Pancreas (tissue), 10 donors: ENCODE measurements around the gene MAPK14. TPM values are rescaled to one million over a fixed set of nuclear protein-coding genes. Genes with fewer than 3 reads are reported as not detected.

Experiments used
- ATAC-seq, 4 donors: fragments of 200-7000 bp; cut with Tn5 transposase; one replicate each; pipeline versions ENCODE4 v1.8.0 to v1.9.1; 2020; ENCODE audit warnings: mild to moderate bottlenecking in 4 of 4, moderate library complexity in 4 of 4
- DNase-seq, 6 donors: peaks; one replicate each; pipeline ENCODE4 v3.0.0-alpha.2; 2020
- FAIRE-seq: peaks from 2 replicates; lab custom pipeline; 2012; peaks lifted over from hg19 to GRCh38; lab: Jason Lieb, UNC
- H3K27ac ChIP-seq, 4 donors: fragments of 200-600 bp; sonication (generic); 1 replicate in 3 of 4; 2 replicates in 1 of 4; pipeline versions ENCODE4 v1.5.0 to v1.8.0; 2020
- H3K27me3 ChIP-seq, 4 donors: fragments of 200-600 bp; one replicate each; pipeline ENCODE4 v1.8.0; 2021
- H3K36me3 ChIP-seq, 3 donors: fragments of 200-600 bp; sonication (generic) in 1 of 3; one replicate each; pipeline versions ENCODE4 v1.5.0 to v1.8.0; 2020 to 2021
- H3K4me1 ChIP-seq, 3 donors: fragments of 200-600 bp; one replicate each; pipeline ENCODE4 v1.8.0; 2021
- H3K4me3 ChIP-seq, 4 donors: fragments of 200-600 bp; sonication (generic) in 2 of 4; one replicate each; pipeline versions ENCODE4 v1.5.0 to v1.8.0; 2020 to 2021
- H3K9me3 ChIP-seq, 4 donors: fragments of 200-600 bp; one replicate each; pipeline ENCODE4 v1.8.0; 2021
- WGBS, 2 donors: extraction: QIAGEN DNeasy Blood & Tissue Kit; methylation state at CpG; one replicate each; pipeline ENCODE4 v1.1.7; 2013; 5-methylcytosine and 5-hydroxymethylcytosine counted together
- intact Hi-C, 3 donors: fragments of 100-400 bp; cut with DNase I; formaldehyde crosslinking; loops; one replicate each; pipeline versions ENCODE4 v1.11.1 to v1.14.2; 2022
- polyA plus RNA-seq, 2 donors: library from polyadenylated mRNA; stranded (reverse); fragments of 200-250 nt; gene quantifications; one replicate each; pipeline ENCODE4 v1.2.3, GENCODE V29; 2013
- total RNA-seq, 6 donors: library from RNA; stranded (reverse); fragmentation: NEBNext Ultra II Directional in 4 of 6; extraction: Animal tissue kit (Norgen Biotek cat#: 25700) in 4 of 6; gene quantifications; one replicate each; pipeline versions ENCODE4 v1.2.1 to v1.2.4, GENCODE V29; 2021 to 2023
- TF ChIP-seq, protein P1 (sequence below), 4 donors: fragments of 200-600 bp; sonication (generic) in 3 of 4; IDR thresholded peaks; one replicate each; pipeline versions ENCODE4 v1.5.0 to v1.8.0; 2021; ENCODE audit warnings: antibody characterized with exemption in 4 of 4
- donor health status: healthy with polysubstance abuse.
- donor health status: DM: no; HTN: no; CAD: no; lungs with moderate emphysema.
- donor health status: DM: no; HTN: no; CAD: no.
- donor health status: control.
- donor health status: control.
- donor health status: Bipolar disorder and iron deficiency.
- donor health status: DM: yes; HTN: yes; CAD: no.
- donor health status: DM: no; HTN: no; CAD: no.
- donor health status: DM: no; HTN: no; CAD: no.
- donor health status: DM: yes; HTN: yes; CAD: no.

The MAPK14 gene
- total and polyA plus RNA-seq, 8 donors: 6.8 to 29.9 (median 16.6) TPM

DNA sequence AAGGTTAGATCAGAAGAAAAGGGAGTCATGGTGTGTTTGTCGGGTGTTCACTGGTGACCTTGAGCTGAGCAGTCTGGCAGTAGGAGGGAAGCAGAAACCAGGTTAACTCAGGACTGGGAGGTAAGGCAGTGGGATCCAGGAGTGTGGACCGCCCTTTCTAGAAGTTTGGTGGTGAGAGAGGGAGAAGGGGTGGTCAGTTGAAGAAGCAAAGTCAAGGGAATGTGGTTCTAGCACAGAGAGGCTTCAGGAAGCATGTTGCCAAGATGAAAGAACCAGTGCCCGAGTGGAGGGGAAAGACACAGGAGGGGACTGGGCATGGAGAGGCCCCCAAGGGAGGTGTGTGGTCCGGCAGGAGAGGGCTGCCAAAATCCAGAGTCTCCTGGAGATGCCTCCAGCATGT lies 106.3 kb downstream of the MAPK14 start:
- TF ChIP-seq, protein P1, sequence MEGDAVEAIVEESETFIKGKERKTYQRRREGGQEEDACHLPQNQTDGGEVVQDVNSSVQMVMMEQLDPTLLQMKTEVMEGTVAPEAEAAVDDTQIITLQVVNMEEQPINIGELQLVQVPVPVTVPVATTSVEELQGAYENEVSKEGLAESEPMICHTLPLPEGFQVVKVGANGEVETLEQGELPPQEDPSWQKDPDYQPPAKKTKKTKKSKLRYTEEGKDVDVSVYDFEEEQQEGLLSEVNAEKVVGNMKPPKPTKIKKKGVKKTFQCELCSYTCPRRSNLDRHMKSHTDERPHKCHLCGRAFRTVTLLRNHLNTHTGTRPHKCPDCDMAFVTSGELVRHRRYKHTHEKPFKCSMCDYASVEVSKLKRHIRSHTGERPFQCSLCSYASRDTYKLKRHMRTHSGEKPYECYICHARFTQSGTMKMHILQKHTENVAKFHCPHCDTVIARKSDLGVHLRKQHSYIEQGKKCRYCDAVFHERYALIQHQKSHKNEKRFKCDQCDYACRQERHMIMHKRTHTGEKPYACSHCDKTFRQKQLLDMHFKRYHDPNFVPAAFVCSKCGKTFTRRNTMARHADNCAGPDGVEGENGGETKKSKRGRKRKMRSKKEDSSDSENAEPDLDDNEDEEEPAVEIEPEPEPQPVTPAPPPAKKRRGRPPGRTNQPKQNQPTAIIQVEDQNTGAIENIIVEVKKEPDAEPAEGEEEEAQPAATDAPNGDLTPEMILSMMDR (IDR thresholded peaks at IDR 0.05): no peak

DNA sequence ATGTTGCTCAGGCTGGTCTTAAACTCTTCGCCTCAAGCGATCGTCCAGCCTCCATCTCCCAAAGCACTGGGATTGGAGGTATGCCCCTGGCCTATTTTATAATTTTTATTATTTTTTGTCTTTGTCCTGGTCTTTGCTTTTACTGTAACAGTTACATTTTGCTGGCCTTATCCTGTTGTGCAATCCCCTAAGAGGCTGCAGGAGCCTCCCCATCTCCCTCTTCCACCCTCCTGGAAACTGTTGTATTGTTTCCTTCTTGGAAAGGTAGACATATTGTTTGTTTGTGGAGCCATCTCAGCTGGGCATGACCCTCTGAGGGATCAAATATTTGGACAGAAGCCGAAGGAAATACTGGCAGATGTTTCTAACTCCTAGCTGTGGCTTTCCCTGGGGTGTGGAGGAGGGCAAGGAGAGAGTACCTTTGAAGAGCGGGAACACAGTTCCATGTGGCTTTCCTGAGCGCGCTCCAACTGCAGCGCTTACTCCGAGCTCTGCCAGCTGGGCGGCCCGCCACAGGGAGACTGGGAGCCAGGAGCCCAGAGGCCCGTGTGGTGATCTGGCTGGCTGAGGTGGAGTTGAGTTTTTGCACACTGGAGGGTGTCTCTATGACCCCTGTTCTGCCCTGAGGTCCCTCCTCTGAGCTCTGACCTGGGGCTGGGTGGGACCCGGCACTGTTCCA lies 107.6 kb downstream of the MAPK14 start:
- H3K9me3 ChIP-seq: no peaks in the 10 kb centered on the region
- ATAC-seq (no peak), FAIRE-seq (no peak), DNase-seq (no peak)
- intact Hi-C loops: no loop called here
- H3K27ac ChIP-seq: no peak overlapping the region
- H3K4me3 ChIP-seq: no peak overlapping the region
- peaks cover 3 to 15% (median 12%) of the 10 kb centered on the region in 3 donors for H3K4me1 ChIP-seq
- H3K36me3 ChIP-seq: peaks cover 3 to 41% (median 14%) of the 10 kb centered on the region in 3 donors
- no peaks in the 10 kb centered on the region for H3K27me3 ChIP-seq
- WGBS, 2 donors: 83 to 89% methylated on average over 12 to 13 of the region's 13 CpGs
- TF ChIP-seq, protein P1 (IDR thresholded peaks at IDR 0.05): no peak

More for the DNA sequence above, 106.3 kb downstream of the MAPK14 start:
- ATAC-seq (no peak), FAIRE-seq (no peak), DNase-seq (no peak)
- WGBS, 2 donors: 71 to 76% methylated on average over 4 of the region's 4 CpGs
- intact Hi-C loops: no loop called here
- H3K9me3 ChIP-seq: no peaks in the 10 kb centered on the region
- H3K4me3 ChIP-seq: no peak overlapping the region
- H3K27me3 ChIP-seq: no peaks in the 10 kb centered on the region
- H3K36me3 ChIP-seq: peaks cover 3 to 34% (median 8%) of the 10 kb centered on the region in 3 donors
- H3K27ac ChIP-seq: no peak overlapping the region
- peaks cover 3 to 15% (median 12%) of the 10 kb centered on the region in 3 donors for H3K4me1 ChIP-seq

DNA sequence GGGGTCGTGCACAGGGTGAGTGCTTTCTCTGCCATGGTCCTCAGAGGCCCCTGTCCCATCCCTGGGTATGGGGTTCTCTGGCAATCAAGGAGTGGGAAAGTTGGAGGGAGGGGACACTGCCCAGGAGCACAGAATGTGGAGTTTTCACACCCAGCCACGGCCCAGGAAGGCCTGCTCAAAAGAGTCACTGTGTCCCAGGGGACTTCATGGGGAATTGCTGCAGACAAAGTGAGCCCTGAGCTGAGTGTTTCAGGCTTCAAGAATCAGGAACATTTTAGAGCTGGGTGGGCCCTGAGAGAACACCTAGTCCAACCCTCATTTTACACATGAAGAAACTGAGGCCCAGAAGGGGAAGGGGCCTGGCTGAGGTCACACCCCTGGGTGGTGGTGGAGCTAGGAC lies 108.4 kb downstream of the MAPK14 start:
- Histone ChIP-seq H3K4me3 (no peak overlapping the region), H3K27me3 (no peaks in the 10 kb centered on the region), H3K27ac (no peak overlapping the region), H3K4me1 (peaks cover 3 to 15% (median 12%) of the 10 kb centered on the region in 3 donors), H3K9me3 (no peaks in the 10 kb centered on the region), H3K36me3 (peaks cover 3 to 41% (median 15%) of the 10 kb centered on the region in 3 donors)
- TF ChIP-seq, protein P1 (IDR thresholded peaks at IDR 0.05): no peak
- WGBS, 2 donors: 91 to 97% methylated on average over 2 of the region's 2 CpGs
- DNase-seq: no peak
- intact Hi-C loops: no loop called here
- no peak for FAIRE-seq
- ATAC-seq: no peak

DNA sequence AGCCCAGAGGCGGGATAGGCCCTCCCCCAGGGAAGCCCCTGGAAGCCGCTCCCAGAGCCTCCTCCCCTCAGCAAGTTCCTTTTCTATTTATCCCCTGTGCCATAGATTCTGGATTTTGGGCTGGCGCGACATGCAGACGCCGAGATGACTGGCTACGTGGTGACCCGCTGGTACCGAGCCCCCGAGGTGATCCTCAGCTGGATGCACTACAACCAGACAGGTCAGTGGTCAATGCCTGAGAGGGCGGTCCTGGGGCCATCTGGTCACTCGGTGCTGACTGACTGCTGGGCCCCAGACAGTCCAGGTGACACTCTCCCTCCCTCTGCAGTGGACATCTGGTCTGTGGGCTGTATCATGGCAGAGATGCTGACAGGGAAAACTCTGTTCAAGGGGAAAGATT lies 108.9 kb downstream of the MAPK14 start:
- intact Hi-C loops: no loop called here
- H3K27ac ChIP-seq: no peak overlapping the region
- no peak for ATAC-seq
- H3K27me3 ChIP-seq: no peaks in the 10 kb centered on the region
- peaks cover under 1 to 11% (median 10%) of the 10 kb centered on the region in 3 donors for H3K4me1 ChIP-seq
- no peak for DNase-seq
- WGBS, 2 donors: 96% methylated on average over 12 of the region's 12 CpGs
- H3K9me3 ChIP-seq: no peaks in the 10 kb centered on the region
- H3K36me3 ChIP-seq: peaks cover 3 to 41% (median 15%) of the 10 kb centered on the region in 3 donors
- FAIRE-seq: no peak
- H3K4me3 ChIP-seq: no peak overlapping the region
- TF ChIP-seq, protein P1 (IDR thresholded peaks at IDR 0.05): no peak

DNA sequence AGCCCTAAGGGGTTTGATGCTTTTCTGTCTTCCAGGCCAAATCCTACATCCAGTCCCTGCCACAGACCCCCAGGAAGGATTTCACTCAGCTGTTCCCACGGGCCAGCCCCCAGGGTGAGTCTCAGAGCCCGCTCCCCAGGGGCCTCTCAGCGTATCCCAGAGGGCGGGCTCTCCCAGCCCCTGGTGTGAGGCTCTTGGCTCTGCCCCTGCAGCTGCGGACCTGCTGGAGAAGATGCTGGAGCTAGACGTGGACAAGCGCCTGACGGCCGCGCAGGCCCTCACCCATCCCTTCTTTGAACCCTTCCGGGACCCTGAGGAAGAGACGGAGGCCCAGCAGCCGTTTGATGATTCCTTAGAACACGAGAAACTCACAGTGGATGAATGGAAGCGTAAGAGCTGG lies 111.1 kb downstream of the MAPK14 start:
- no peak overlapping the region for H3K27ac ChIP-seq
- no peak for FAIRE-seq
- no peaks in the 10 kb centered on the region for H3K4me1 ChIP-seq
- no peaks in the 10 kb centered on the region for H3K9me3 ChIP-seq
- no peak for ATAC-seq
- intact Hi-C loops: no loop called here
- no peaks in the 10 kb centered on the region for H3K27me3 ChIP-seq
- TF ChIP-seq, protein P1 (IDR thresholded peaks at IDR 0.05): no peak
- no peak for DNase-seq
- WGBS, 2 donors: 92 to 93% methylated on average over 15 of the region's 15 CpGs
- H3K36me3 ChIP-seq: peaks cover 3 to 41% (median 15%) of the 10 kb centered on the region in 3 donors
- H3K4me3 ChIP-seq: no peak overlapping the region
